OCI-LY3 (cell line): ENCODE data around the gene NHS.
"Not testable (repeated sequence)": the region's sequence is repeated elsewhere in the genome, so short reads cannot be mapped to it uniquely, and the experiment has no call there.

Source experiments
- EZH2phosphoT487 ChIP-seq: fragments of 200-600 bp; shearing (Covaris generic); IDR thresholded peaks from 2 replicates; pipeline ENCODE4 v1.6.1; 2018; ENCODE audit warnings: antibody characterized with exemption, mixed run types, low read depth
- TF ChIP-seq, protein P1 (sequence below): fragments of 200-600, 300-600 bp; sonication (generic); IDR thresholded peaks from 2 replicates; pipeline ENCODE4 v1.5.1; 2014; ENCODE audit warnings: antibody characterized with exemption, low read length, low read depth

DNA sequence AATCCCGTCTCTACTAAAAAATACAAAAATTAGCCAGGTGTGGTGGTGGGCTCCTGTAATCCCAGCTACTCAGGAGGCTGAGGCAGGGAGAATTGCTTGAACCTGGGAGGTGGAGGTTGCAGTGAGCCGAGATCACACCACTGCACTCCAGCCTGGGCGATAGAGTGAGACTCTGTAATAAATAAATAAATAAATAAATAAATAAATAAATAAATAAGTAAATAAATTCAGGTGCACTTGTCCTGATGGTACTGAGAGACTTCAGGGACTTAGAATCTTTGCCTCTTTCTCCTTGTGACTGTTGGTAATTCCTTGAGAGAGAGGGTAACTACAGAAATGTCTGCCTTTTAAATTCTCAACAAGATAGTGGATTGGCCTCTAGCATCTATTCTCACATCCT is 131.4 kb downstream of the NHS start:
- not testable (repeated sequence) for TF ChIP-seq EZH2phosphoT487
- TF ChIP-seq, protein P1, sequence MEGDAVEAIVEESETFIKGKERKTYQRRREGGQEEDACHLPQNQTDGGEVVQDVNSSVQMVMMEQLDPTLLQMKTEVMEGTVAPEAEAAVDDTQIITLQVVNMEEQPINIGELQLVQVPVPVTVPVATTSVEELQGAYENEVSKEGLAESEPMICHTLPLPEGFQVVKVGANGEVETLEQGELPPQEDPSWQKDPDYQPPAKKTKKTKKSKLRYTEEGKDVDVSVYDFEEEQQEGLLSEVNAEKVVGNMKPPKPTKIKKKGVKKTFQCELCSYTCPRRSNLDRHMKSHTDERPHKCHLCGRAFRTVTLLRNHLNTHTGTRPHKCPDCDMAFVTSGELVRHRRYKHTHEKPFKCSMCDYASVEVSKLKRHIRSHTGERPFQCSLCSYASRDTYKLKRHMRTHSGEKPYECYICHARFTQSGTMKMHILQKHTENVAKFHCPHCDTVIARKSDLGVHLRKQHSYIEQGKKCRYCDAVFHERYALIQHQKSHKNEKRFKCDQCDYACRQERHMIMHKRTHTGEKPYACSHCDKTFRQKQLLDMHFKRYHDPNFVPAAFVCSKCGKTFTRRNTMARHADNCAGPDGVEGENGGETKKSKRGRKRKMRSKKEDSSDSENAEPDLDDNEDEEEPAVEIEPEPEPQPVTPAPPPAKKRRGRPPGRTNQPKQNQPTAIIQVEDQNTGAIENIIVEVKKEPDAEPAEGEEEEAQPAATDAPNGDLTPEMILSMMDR: not testable (repeated sequence)
